ENCODE measurements around the gene ATXN1. TPM values are rescaled to one million over a fixed set of nuclear protein-coding genes. Genes with fewer than 3 reads are reported as not detected.
"Not testable (repeated sequence)": the region's sequence is repeated elsewhere in the genome, so short reads cannot be mapped to it uniquely, and the experiment has no call there.

Gene ATXN1
- total RNA-seq, 4 donors from 2014 or later: 16.3 to 52.2 (median 25.7) TPM

- no peak for DNase-seq (ENCODE audit: low spot score in 2 of 2)
- TF ChIP-seq CTCF (IDR thresholded peaks at IDR 0.05) (no peak), POLR2A (IDR thresholded peaks at IDR 0.05) (no peak)
- intact Hi-C loops (cut with DNase I; ENCODE audit: low total_unique reads): loop anchor here (10.0 kb wide), 1 partner anchor 676 kb away; no protein-coding TSS in a partner anchor
- no peak overlapping the region for H3K4me3 ChIP-seq (ENCODE audit: low read depth, poor library complexity, severe bottlenecking)
- 70 to 71% methylated on average over 5 of the region's 5 CpGs for WGBS, 2 donors
Observed at GRCh38 chr6:16380220-16380809, 380.9 kb downstream of the ATXN1 start.

GRCh38 chr6:16378360-16378759, 382.9 kb downstream of the ATXN1 start:
- WGBS, 2 donors: 98% methylated on average over 4 of the region's 4 CpGs
- DNase-seq (ENCODE audit: low spot score in 2 of 2); intact Hi-C loops (cut with DNase I; ENCODE audit: low total_unique reads); H3K4me3 ChIP-seq (ENCODE audit: low read depth, poor library complexity, severe bottlenecking): not testable (repeated sequence)

GRCh38 chr6:16377470-16377869, 383.8 kb downstream of the ATXN1 start:
- H3K4me3 ChIP-seq (ENCODE audit: low read depth, poor library complexity, severe bottlenecking): no peak overlapping the region
- WGBS, 2 donors: 96 to 97% methylated on average over 9 of the region's 9 CpGs
- TF ChIP-seq CTCF (IDR thresholded peaks at IDR 0.05) (no peak), POLR2A (IDR thresholded peaks at IDR 0.05) (no peak)
- intact Hi-C loops (cut with DNase I; ENCODE audit: low total_unique reads): no loop called here
- no peak for DNase-seq (ENCODE audit: low spot score in 2 of 2)

GRCh38 chr6:16375843-16376242, 385.4 kb downstream of the ATXN1 start:
- 57 to 62% methylated on average over 3 of the region's 3 CpGs for WGBS, 2 donors
- H3K4me3 ChIP-seq (ENCODE audit: low read depth, poor library complexity, severe bottlenecking): no peak overlapping the region
- DNase-seq (ENCODE audit: low spot score in 2 of 2): no peak
- no peak for TF ChIP-seq POLR2A (IDR thresholded peaks at IDR 0.05)
- TF ChIP-seq CTCF (IDR thresholded peaks at IDR 0.05): no peak
- intact Hi-C loops (cut with DNase I; ENCODE audit: low total_unique reads): no loop called here

GRCh38 chr6:16375206-16375605, 386.1 kb downstream of the ATXN1 start:
- TF ChIP-seq POLR2A (IDR thresholded peaks at IDR 0.05) (no peak), CTCF (IDR thresholded peaks at IDR 0.05) (no peak)
- no peak for DNase-seq (ENCODE audit: low spot score in 2 of 2)
- intact Hi-C loops (cut with DNase I; ENCODE audit: low total_unique reads): no loop called here
- WGBS, 2 donors: 70 to 80% methylated on average over 1 of the region's 1 CpG
- H3K4me3 ChIP-seq (ENCODE audit: low read depth, poor library complexity, severe bottlenecking): no peak overlapping the region

GRCh38 chr6:16374461-16375200, 386.6 kb downstream of the ATXN1 start:
- no peak for TF ChIP-seq POLR2A (IDR thresholded peaks at IDR 0.05)
- TF ChIP-seq CTCF (IDR thresholded peaks at IDR 0.05): no peak
- no peak for DNase-seq (ENCODE audit: low spot score in 2 of 2)
- no peak overlapping the region for H3K4me3 ChIP-seq (ENCODE audit: low read depth, poor library complexity, severe bottlenecking)
- WGBS, 2 donors: 62 to 82% methylated on average over 10 of the region's 10 CpGs
- intact Hi-C loops (cut with DNase I; ENCODE audit: low total_unique reads): no loop called here

All from lower leg skin (tissue), 4 donors.